ENCODE data around the gene PDCD4. TPM values are rescaled to one million over a fixed set of nuclear protein-coding genes. Genes with fewer than 3 reads are reported as not detected.

PDCD4 gene
- total and polyA plus RNA-seq, 9 of the 15 experiments (the other 6 are each of a cell fraction or from before 2014, with no cell fraction given): 12.9 to 44.1 (median 33.7) TPM

DNA sequence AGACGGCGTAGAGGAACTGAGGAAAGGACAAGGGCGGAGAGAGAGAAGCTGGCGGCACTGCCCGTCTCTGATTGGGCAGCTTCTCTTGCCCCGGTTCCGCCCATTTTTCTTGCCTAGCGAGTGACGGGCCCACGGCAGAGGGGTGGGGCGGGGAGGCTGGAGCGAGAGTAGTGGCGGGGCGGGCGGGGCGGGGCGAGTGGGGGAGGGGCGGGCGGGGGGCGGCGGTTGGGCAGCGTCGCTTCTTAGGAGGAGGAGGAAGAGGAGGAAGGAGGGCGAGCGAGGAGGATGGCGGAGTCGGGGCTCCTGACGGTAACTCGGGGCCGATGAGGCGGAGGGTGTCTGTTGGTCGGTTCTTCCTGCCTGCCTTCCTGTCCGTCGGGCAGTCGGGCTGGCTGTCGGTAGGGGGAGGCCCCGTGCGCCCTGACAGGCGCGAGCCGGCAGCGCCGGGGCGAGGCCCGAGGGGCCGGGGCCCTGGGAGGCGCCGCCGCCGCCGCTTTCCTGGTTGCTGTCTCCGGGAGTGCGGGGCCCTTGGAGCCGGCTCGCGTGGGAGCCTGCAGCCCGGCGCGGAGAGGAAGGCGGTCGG lies 47.7 kb downstream of the PDCD4 start, which contains the start of gene SHOC2 (continued):
- TF ChIP-seq, protein P1, sequence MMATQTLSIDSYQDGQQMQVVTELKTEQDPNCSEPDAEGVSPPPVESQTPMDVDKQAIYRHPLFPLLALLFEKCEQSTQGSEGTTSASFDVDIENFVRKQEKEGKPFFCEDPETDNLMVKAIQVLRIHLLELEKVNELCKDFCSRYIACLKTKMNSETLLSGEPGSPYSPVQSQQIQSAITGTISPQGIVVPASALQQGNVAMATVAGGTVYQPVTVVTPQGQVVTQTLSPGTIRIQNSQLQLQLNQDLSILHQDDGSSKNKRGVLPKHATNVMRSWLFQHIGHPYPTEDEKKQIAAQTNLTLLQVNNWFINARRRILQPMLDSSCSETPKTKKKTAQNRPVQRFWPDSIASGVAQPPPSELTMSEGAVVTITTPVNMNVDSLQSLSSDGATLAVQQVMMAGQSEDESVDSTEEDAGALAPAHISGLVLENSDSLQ (IDR thresholded peaks at IDR 0.05): peak; percentile 5; the same call in 1 of the 2 replicates
- TF ChIP-seq, protein P2, sequence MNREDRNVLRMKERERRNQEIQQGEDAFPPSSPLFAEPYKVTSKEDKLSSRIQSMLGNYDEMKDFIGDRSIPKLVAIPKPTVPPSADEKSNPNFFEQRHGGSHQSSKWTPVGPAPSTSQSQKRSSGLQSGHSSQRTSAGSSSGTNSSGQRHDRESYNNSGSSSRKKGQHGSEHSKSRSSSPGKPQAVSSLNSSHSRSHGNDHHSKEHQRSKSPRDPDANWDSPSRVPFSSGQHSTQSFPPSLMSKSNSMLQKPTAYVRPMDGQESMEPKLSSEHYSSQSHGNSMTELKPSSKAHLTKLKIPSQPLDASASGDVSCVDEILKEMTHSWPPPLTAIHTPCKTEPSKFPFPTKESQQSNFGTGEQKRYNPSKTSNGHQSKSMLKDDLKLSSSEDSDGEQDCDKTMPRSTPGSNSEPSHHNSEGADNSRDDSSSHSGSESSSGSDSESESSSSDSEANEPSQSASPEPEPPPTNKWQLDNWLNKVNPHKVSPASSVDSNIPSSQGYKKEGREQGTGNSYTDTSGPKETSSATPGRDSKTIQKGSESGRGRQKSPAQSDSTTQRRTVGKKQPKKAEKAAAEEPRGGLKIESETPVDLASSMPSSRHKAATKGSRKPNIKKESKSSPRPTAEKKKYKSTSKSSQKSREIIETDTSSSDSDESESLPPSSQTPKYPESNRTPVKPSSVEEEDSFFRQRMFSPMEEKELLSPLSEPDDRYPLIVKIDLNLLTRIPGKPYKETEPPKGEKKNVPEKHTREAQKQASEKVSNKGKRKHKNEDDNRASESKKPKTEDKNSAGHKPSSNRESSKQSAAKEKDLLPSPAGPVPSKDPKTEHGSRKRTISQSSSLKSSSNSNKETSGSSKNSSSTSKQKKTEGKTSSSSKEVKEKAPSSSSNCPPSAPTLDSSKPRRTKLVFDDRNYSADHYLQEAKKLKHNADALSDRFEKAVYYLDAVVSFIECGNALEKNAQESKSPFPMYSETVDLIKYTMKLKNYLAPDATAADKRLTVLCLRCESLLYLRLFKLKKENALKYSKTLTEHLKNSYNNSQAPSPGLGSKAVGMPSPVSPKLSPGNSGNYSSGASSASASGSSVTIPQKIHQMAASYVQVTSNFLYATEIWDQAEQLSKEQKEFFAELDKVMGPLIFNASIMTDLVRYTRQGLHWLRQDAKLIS (CRISPR knock-in tag; IDR thresholded peaks at IDR 0.05): no peak
- 0 out of 2 replicates have a peak, but pooled peaks have one; percentile 24 for TF ChIP-seq POLR2AphosphoS5 (IDR thresholded peaks at IDR 0.05; ENCODE audit: control insufficient read depth, insufficient read depth, low read depth, low read length)
- TF ChIP-seq, protein P3, sequence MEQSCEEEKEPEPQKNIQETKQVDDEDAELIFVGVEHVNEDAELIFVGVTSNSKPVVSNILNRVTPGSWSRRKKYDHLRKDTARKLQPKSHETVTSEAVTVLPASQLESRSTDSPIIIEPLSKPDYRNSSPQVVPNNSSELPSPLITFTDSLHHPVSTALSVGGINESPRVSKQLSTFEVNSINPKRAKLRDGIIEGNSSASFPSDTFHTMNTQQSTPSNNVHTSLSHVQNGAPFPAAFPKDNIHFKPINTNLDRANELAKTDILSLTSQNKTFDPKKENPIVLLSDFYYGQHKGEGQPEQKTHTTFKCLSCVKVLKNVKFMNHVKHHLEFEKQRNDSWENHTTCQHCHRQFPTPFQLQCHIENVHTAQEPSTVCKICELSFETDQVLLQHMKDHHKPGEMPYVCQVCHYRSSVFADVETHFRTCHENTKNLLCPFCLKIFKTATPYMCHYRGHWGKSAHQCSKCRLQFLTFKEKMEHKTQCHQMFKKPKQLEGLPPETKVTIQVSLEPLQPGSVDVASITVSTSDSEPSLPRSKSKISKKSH (CRISPR knock-in tag; IDR thresholded peaks at IDR 0.05): no peak
- no peak for TF ChIP-seq RCOR1 (IDR thresholded peaks at IDR 0.05; ENCODE audit: borderline replicate concordance in 1 of 2, low read depth in 2 of 2, low read length in 2 of 2)
- TF ChIP-seq MEF2A (IDR thresholded peaks at IDR 0.05; ENCODE audit: control insufficient read depth, low read depth, low read length): no peak
- TF ChIP-seq KAT7 (CRISPR knock-in tag; IDR thresholded peaks at IDR 0.05; ENCODE audit: borderline replicate concordance): no peak
- TF ChIP-seq RBBP5 (IDR thresholded peaks at IDR 0.05; ENCODE audit: borderline replicate concordance, insufficient read depth, low read length, poor library complexity, severe bottlenecking): peak; percentile 60
- TF ChIP-seq ESRRA (IDR thresholded peaks at IDR 0.05; ENCODE audit: borderline replicate concordance, low read depth): no peak
- TF ChIP-seq, protein P4, sequence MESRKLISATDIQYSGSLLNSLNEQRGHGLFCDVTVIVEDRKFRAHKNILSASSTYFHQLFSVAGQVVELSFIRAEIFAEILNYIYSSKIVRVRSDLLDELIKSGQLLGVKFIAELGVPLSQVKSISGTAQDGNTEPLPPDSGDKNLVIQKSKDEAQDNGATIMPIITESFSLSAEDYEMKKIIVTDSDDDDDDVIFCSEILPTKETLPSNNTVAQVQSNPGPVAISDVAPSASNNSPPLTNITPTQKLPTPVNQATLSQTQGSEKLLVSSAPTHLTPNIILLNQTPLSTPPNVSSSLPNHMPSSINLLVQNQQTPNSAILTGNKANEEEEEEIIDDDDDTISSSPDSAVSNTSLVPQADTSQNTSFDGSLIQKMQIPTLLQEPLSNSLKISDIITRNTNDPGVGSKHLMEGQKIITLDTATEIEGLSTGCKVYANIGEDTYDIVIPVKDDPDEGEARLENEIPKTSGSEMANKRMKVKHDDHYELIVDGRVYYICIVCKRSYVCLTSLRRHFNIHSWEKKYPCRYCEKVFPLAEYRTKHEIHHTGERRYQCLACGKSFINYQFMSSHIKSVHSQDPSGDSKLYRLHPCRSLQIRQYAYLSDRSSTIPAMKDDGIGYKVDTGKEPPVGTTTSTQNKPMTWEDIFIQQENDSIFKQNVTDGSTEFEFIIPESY (CRISPR knock-in tag; IDR thresholded peaks at IDR 0.05): no peak
- no peak for TF ChIP-seq NCOA6 (IDR thresholded peaks at IDR 0.05)
- TF ChIP-seq RBFOX2 (IDR thresholded peaks at IDR 0.05; ENCODE audit: low read depth, low read length): peak; percentile 76
- no peak for TF ChIP-seq JUNB (CRISPR knock-in tag; conservative IDR thresholded peaks at IDR 0.05)
- peak; percentile 61; the same call in 1 of the 2 replicates for TF ChIP-seq PHF8 (IDR thresholded peaks at IDR 0.05; ENCODE audit: borderline replicate concordance, low read length)
- TF ChIP-seq, protein P5, sequence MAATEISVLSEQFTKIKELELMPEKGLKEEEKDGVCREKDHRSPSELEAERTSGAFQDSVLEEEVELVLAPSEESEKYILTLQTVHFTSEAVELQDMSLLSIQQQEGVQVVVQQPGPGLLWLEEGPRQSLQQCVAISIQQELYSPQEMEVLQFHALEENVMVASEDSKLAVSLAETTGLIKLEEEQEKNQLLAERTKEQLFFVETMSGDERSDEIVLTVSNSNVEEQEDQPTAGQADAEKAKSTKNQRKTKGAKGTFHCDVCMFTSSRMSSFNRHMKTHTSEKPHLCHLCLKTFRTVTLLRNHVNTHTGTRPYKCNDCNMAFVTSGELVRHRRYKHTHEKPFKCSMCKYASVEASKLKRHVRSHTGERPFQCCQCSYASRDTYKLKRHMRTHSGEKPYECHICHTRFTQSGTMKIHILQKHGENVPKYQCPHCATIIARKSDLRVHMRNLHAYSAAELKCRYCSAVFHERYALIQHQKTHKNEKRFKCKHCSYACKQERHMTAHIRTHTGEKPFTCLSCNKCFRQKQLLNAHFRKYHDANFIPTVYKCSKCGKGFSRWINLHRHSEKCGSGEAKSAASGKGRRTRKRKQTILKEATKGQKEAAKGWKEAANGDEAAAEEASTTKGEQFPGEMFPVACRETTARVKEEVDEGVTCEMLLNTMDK (IDR thresholded peaks at IDR 0.05; ENCODE audit: borderline replicate concordance, insufficient read depth, low read depth, low read length, poor library complexity, severe bottlenecking): peak; percentile 19
- no peak for TF ChIP-seq HNRNPL (IDR thresholded peaks at IDR 0.05; ENCODE audit: low read depth, low read length)
